Lung (tissue), 12 donors: ENCODE results near the gene WFDC2. TPM values are rescaled to one million over a fixed set of nuclear protein-coding genes. Genes with fewer than 3 reads are reported as not detected.
A peak's percentile ranks its signal among the peaks of the same experiment; 100 is the strongest.

Experiments
- ATAC-seq: fragments of 200-7000 bp; cut with Tn5 transposase; one replicate; pipeline ENCODE4 v1.9.1; 2020; ENCODE audit warnings: moderate number of reproducible peaks; ENCODE audit not compliant: insufficient read depth, low FRiP score
- DNase-seq, 3 donors: peaks; one replicate each; pipeline ENCODE4 v3.0.0-alpha.2; 2013 to 2017
- H3K27ac ChIP-seq, 2 donors: one replicate each; pipeline ENCODE4 v1.5.1; 2013; ENCODE audit warnings: mild to moderate bottlenecking in 2 of 2, moderate library complexity in 2 of 2, control low read depth in 1 of 2, inconsistent platforms in 1 of 2, low read depth in 1 of 2, low read length in 1 of 2
- H3K27me3 ChIP-seq, 3 donors: one replicate each; pipeline ENCODE4 v1.5.1; 2013; ENCODE audit warnings: low read length in 2 of 3; ENCODE audit not compliant: control insufficient read depth in 3 of 3, insufficient read depth in 3 of 3
- H3K36me3 ChIP-seq, 4 donors: one replicate each; pipeline ENCODE4 v1.5.1; 2013; ENCODE audit warnings: low read length in 4 of 4, mild to moderate bottlenecking in 1 of 4, moderate library complexity in 1 of 4; ENCODE audit not compliant: control insufficient read depth in 4 of 4, insufficient read depth in 4 of 4
- H3K4me1 ChIP-seq, 5 donors: one replicate each; pipeline ENCODE4 v1.5.1; 2013; ENCODE audit warnings: low read length in 5 of 5, mild to moderate bottlenecking in 2 of 5, moderate library complexity in 1 of 5; ENCODE audit not compliant: control insufficient read depth in 5 of 5, insufficient read depth in 5 of 5
- H3K4me3 ChIP-seq: one replicate; pipeline ENCODE4 v1.5.1; 2013; ENCODE audit warnings: mild to moderate bottlenecking, control low read depth, moderate library complexity
- H3K9ac ChIP-seq, 2 donors: one replicate each; pipeline ENCODE4 v1.5.1; 2013; ENCODE audit warnings: low read length in 2 of 2, control low read depth in 1 of 2; ENCODE audit not compliant: insufficient read depth in 1 of 2
- H3K9me3 ChIP-seq, 4 donors: one replicate each; pipeline ENCODE4 v1.5.1; 2013; ENCODE audit warnings: low read length in 3 of 4, mild to moderate bottlenecking in 1 of 4, moderate library complexity in 1 of 4; ENCODE audit not compliant: control insufficient read depth in 4 of 4, insufficient read depth in 3 of 4
- WGBS, 2 donors: extraction: QIAGEN DNeasy Blood & Tissue Kit; methylation state at CpG; one replicate each; pipeline ENCODE4 v1.1.7; 2013; 5-methylcytosine and 5-hydroxymethylcytosine counted together
- polyA plus RNA-seq, 2 donors: library from polyadenylated mRNA; stranded (reverse); fragments of 200-250 nt; gene quantifications; one replicate each; pipeline ENCODE4 v1.2.1, GENCODE V29; 2013
- total RNA-seq, 2 donors: library from RNA; depleted of rRNA in 1 of 2; stranded (reverse); fragments of >200 nt in 1 of 2; gene quantifications; one replicate each; pipeline ENCODE4 v1.2.1, GENCODE V29; 2014 to 2021
- TF ChIP-seq, protein P1 (sequence below): IDR thresholded peaks from 2 replicates; pipeline ENCODE4 v1.5.1; 2012; ENCODE audit warnings: mild to moderate bottlenecking; ENCODE audit errors: control extremely low read depth, extremely low read depth
- donor health status: control.
- donor health status: control.
- donor health status: Bipolar disorder and iron deficiency.
- donor health status: healthy.
- donor health status: DM: yes; HTN: yes; CAD: no.

Gene WFDC2
- total and polyA plus RNA-seq, 4 donors: 62.8 to 1,020 (median 523) TPM

- no peaks in the 10 kb centered on the region for H3K36me3 ChIP-seq
- WGBS, 2 donors: 68 to 73% methylated on average over 4 of the region's 4 CpGs
- H3K27me3 ChIP-seq: no peaks in the 10 kb centered on the region
- H3K4me3 ChIP-seq: no peak overlapping the region
- H3K27ac ChIP-seq: no peak overlapping the region
- TF ChIP-seq, protein P1, sequence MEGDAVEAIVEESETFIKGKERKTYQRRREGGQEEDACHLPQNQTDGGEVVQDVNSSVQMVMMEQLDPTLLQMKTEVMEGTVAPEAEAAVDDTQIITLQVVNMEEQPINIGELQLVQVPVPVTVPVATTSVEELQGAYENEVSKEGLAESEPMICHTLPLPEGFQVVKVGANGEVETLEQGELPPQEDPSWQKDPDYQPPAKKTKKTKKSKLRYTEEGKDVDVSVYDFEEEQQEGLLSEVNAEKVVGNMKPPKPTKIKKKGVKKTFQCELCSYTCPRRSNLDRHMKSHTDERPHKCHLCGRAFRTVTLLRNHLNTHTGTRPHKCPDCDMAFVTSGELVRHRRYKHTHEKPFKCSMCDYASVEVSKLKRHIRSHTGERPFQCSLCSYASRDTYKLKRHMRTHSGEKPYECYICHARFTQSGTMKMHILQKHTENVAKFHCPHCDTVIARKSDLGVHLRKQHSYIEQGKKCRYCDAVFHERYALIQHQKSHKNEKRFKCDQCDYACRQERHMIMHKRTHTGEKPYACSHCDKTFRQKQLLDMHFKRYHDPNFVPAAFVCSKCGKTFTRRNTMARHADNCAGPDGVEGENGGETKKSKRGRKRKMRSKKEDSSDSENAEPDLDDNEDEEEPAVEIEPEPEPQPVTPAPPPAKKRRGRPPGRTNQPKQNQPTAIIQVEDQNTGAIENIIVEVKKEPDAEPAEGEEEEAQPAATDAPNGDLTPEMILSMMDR: no peak
- no peak for ATAC-seq
- no peak for DNase-seq
- peaks cover 0 to 2% (median 0%) of the 10 kb centered on the region in 5 donors for H3K4me1 ChIP-seq
- H3K9me3 ChIP-seq: no peaks in the 10 kb centered on the region
- no peak overlapping the region for H3K9ac ChIP-seq
Observed at GRCh38 chr20:45452772-45453691, 16.5 kb upstream of the WFDC2 start.

- no peak for ATAC-seq
- WGBS, 2 donors: 22 to 25% methylated on average over 6 of the region's 6 CpGs
- H3K36me3 ChIP-seq: no peaks in the 10 kb centered on the region
Observed at GRCh38 chr20:45456632-45457031, 12.9 kb upstream of the WFDC2 start.

DNA sequence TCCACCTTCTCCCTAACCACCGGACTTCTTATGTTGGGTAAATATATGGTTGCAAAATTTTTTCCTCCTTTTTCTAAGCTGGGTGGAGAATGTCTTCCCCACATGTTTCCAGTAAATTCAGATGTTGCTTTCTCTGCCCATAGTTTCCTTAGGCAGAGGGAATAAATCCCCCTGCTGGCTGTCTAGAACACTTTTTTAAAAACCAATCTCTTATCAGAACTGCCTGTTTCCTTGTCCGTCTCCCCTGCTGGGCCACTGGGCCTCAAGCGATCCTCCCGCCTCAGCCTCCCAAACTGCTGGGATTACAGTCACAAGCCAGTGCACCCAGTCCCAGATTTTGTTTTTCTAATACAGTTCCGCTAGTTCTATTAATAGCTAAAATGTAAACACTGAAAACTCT lies 9.9 kb upstream of the WFDC2 start:
- DNase-seq: no peak

More at GRCh38 chr20:45456632-45457031, 12.9 kb upstream of the WFDC2 start:
- Histone ChIP-seq H3K27me3 (no peaks in the 10 kb centered on the region), H3K27ac (no peak overlapping the region), H3K4me1 (no peaks in the 10 kb centered on the region), H3K9ac (no peak overlapping the region), H3K4me3 (no peak overlapping the region), H3K9me3 (no peaks in the 10 kb centered on the region)
- peak in 2 of 3 donors; percentile 18 to 19 for DNase-seq
- TF ChIP-seq, protein P1: no peak

More for the DNA sequence above, 9.9 kb upstream of the WFDC2 start:
- Histone ChIP-seq H3K4me1 (no peaks in the 10 kb centered on the region), H3K36me3 (no peaks in the 10 kb centered on the region), H3K9me3 (no peaks in the 10 kb centered on the region), H3K27me3 (peaks cover 0 to 5% (median 2%) of the 10 kb centered on the region in 3 donors), H3K4me3 (no peak overlapping the region), H3K27ac (no peak overlapping the region), H3K9ac (no peak overlapping the region)
- TF ChIP-seq, protein P1: no peak
- 63 to 68% methylated on average over 5 of the region's 5 CpGs for WGBS, 2 donors
- ATAC-seq: no peak
